NCI-H226 (cell line): Measurements from ENCODE around the gene AGAP9.
"Not testable (repeated sequence)": the region's sequence is repeated elsewhere in the genome, so short reads cannot be mapped to it uniquely, and the experiment has no call there.

ENCODE experiments used
- DNase-seq: peaks from one replicate; pipeline ENCODE4 v3.0.0-alpha.2; 2015

The AGAP9 gene

GRCh38 chr10:47523475-47523874 lies at the start of gene AGAP9:
TSS of gene AGAP9 (minus strand) at chr10:47523638. CDS start at chr10:47523526, 112 bp downstream.
- DNase-seq: not testable (repeated sequence)

DNA sequence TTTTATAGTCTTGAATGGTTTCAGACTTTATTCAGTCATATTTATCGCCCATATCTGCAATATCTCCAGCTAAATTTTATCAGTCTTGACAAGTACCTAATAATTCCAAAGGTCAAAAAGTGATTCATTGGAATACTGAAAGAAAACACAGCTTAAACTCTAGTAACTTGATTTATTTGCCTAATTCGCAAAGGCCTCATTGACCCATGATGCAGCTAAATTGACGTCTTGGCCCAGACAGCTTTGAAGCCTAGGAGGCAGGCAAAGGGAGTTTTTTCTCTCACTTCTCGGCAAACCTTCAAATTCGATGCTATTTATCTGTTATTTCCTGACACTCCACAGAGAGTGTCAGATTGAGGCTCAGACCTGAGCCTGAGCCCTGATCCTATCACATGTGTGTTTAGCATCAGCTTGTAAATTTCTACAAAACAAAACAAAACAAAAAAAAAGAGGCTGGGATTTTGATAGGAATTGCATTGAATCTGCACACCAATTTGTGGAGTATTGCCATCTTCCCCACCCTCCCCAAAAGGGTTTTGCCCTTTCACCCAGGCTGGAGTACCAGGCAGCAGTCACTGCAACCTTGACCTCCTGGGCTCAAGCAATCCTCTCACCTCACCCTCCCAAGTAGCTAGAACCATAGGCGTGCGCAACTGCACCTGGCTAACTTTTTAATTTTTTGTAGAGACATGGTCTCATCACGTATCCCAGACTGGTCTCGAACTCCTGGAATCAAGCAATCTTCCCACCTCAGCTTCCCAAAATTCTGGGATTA lies 47.9 kb upstream of the AGAP9 start:
- DNase-seq: not testable (repeated sequence)

DNA sequence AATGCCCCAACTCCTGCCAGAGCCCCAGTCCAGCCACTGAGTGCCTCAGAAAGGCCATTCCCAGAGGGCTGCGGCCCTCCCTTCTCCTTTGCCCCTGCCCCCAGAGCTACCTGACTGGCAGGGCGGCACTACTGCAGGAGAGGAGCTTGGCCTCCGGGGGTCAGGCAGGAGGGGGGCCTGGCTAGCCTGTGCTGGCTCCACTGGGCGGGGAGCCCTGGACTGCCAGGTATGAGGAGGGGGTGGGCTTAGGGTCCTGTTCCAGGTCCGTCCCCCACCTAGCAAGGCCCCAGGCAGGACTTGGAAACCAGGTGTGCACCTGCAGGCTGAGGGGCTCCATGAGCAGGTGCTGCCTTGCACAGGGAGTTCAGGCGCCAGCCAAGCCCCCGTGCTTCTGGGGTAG lies 43.3 kb upstream of the AGAP9 start:
- not testable (repeated sequence) for DNase-seq

DNA sequence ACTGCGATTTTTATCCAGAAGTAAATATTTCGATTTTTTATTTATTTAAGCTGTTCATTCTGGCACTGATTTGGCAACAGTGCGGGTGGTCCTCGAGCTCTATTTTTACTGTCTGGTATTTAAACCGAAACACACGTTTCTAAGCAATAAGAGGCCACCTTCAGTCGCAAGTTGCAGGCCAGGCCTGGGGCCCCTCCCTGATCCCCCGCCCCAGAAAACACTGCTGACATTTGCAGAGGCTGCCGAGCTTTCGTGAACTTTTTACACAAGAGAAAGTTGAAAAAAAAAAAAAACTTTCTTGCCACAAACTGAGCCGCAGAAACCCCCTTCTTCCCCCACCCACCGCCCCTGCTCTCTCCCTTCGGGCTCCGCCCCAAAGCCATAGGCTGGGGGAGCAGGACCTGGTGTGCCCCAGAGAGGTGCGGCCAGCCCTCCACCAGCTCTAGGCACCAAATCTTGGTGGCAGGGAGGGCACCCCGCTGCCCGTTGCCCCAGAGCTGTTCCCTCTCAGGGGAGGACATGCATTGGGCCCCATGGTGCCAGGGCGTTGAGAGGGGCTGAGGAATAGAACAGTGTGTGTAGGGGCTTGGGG lies 42.8 kb upstream of the AGAP9 start:
- DNase-seq: not testable (repeated sequence)

GRCh38 chr10:47565517-47565920 lies 42.1 kb upstream of the AGAP9 start:
- DNase-seq: not testable (repeated sequence)

- not testable (repeated sequence) for DNase-seq
These were observed 41.5 kb upstream of the AGAP9 start for GRCh38 chr10:47564953-47565352.

DNA sequence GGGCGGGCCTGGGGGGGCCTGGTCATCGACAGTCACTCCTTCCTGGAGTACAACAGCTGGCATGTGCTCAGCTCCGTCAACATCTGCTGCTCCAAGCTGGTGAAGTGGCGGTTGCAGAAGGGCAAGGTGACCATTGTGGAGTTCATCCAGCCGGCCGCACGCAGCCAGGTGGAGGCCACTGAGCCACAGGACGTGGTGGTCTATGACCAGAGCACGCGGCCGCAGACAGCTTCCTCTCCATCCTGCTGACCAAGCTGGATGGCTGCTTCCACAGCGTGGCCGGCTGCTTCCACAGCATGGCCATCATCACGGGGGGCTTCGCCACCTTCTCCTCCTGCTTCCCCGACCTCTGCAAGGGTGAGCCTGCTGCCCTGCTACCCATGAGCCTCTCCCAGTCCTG lies 40.9 kb upstream of the AGAP9 start:
- DNase-seq: not testable (repeated sequence)

DNA sequence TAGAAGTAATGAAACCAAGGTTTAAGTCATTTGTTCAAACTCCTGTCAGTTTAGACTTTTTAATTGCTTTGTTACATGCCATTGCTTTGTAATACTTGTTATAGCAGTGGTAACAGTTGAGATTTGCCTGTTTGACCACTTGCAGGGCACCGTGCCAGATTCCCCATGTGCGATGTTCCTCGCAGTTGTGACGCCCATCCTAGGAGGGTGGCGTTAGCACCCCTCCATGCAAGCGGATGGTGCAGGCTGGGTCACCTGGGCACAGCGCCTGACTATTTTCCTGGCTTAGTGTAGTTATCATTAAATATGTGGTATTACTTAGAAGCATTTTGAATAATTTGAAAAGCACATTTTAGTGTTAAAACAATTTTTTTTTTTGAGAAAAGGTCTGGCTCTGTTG lies 37.0 kb upstream of the AGAP9 start:
- DNase-seq: not testable (repeated sequence)

GRCh38 chr10:47559718-47560308 lies 36.4 kb upstream of the AGAP9 start:
- not testable (repeated sequence) for DNase-seq

- DNase-seq: not testable (repeated sequence)
These were observed 34.7 kb upstream of the AGAP9 start for GRCh38 chr10:47558109-47558508.

DNA sequence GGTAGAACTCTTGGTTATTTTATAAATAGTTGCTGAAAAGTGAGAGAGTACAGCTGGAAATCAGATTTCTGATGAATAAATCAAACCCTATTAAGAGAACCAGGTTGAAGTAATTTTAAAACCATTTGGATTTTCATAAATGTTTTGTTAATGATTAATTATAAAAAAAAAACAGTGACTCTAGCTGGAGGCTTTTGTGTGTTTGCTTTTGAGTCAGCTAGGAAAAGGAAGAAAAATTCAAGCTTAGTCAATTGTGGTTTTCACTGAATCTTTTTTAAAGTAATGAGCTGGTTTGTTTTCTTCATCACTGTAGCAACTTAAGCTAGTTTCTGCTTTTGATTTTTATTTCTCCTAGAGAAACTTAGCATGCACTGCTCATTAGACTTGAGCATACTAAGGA lies 34.2 kb upstream of the AGAP9 start:
- DNase-seq: not testable (repeated sequence)

DNA sequence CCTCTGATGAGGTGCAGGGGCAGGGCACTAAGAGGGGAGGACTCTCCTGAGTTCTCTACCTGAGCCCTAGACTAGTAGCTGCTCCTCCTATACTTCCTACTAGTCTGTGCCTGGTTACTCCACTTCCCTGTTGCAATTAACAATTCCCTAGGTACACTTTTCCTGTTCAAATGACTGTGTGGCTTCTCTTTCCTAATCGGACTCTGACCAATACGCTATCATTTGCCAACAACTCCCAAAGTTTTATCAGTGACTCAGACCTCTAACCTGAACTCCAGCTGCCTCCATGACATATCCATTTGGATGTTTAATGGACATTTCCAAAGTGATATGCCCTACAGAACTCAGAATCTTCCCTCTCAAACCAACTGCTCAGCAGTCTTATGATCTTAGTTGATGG lies 31.9 kb upstream of the AGAP9 start:
- DNase-seq: not testable (repeated sequence)

DNA sequence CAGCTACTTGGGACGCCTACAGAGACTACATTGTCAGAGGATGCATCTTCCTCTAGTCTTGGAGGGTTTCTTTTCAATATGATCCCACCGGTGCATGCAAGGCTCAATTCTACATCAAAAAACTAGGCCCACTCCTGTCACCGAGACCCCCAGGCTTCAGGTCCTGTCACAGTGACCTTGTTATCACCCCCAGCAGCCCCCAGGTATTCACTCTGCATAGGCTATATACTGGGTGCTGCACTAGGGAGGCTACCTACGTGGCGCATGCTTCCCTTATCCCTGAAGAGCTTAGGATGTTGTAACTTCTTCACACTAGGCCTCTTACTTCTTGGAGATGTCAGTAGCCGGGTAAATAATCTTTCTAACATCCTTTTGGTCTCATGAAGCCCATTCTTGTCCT lies 31.1 kb upstream of the AGAP9 start:
- not testable (repeated sequence) for DNase-seq

DNA sequence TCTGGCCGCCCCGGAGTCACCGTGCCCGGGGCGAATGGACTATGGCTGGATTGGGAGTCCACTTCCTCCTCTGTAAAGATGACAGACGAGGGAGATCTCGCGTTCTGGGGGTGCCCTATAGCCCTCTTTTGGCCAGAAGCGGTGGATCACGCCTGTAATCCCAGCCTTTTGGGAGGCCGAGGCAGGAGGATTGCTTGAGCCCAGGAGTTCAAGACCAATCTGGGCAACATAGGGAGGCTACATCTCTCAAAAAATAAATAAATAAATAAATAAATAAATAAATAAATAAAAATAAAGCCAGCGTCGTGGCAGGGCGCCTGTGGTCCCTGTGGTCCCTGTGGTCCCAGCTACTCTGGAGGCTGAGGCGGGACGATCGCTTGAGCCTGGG lies 30.4 kb upstream of the AGAP9 start:
- DNase-seq: peak; percentile 1

DNA sequence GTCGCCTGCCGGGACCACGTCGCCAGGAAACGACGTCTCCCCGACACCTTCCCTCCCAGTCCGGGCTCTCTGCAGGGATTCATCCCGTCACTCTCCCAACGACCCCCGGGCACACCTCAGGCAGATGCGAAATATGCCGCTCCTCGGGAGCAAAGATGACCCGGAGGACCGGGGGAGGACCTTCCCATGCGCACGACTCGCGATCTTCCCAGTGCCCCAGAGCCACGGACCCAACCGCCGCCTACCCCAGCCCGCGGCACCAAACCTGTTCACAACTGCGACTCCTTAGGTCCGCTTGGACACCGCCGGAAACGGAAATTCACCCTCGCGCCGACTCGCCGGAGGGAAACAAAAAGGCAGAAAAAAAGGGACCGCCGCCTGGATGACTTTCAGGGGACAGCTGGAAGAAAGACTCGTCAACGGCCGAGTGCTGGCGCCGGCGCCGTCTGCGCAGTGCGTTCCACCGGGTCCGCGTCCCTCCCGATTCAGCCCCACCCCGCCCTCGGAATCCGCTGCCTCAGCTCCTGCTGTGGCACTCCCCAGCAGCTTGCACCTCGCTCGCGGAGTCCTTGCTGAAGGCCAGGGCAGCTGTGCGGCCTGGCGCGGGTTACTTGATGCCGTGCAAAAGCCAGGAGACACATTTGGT lies 29.9 kb upstream of the AGAP9 start:
- DNase-seq: peak; percentile 80

DNA sequence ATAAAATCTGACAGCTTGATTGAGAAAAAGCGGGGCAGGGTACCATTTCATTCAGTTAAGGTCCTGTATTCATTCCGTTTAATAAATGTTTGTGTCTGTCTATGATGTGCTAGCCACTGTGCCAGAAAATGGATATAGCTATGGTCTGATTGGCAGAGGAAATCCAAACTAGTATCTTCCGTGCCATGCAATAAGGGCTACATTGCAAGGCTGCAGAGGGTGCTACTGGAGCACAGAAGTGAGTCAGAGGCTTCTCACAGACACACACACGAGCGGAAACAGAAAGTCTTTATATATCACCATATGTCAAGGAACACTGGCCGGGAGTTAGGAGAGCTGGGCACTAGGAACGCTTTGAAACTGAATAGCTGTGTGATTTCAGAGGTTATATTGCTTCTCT lies 29.3 kb upstream of the AGAP9 start:
- DNase-seq: peak; percentile 69

DNA sequence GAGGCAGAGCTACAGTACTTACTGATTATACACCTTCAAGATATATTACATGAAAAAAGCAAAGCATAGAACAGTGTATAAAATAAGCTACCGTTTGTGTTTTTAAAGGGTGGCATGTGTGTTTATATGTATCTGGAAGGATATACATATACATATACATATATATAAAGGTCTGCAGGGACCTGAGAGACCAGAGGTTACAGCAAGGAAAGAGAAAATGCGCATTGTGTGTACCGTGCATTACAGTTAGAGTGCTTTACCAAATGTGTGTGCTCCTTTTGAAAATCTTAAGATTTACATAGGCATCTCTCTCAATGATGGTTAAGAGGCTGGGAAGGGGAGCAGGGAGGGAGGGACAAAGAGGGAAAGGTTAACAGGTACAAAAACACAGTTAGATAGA lies 23.8 kb upstream of the AGAP9 start:
- not testable (repeated sequence) for DNase-seq

GRCh38 chr10:47536430-47536829 lies 13.0 kb upstream of the AGAP9 start:
- not testable (repeated sequence) for DNase-seq

GRCh38 chr10:47502313-47502712 lies 21.1 kb downstream of the AGAP9 start:
- not testable (repeated sequence) for DNase-seq

DNA sequence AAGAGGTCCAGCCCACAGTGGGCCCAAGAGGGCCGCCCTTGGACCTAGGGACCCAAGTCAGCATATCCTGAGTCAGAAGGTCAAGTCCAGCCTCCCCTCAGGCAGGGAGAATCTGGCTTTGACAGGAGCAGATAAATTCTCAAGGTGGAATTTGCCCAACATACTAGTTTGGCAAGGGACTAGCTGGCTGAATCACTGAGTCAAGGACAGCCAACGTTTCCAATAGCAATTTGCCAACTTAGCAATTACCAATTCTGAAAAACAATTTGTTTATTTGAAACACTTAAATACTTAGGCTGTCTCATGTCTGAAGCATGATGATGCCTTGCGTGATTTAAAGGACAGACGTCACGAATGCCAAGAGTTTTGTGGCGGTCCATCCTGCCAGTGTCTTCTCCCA lies 29.2 kb downstream of the AGAP9 start:
- not testable (repeated sequence) for DNase-seq

DNA sequence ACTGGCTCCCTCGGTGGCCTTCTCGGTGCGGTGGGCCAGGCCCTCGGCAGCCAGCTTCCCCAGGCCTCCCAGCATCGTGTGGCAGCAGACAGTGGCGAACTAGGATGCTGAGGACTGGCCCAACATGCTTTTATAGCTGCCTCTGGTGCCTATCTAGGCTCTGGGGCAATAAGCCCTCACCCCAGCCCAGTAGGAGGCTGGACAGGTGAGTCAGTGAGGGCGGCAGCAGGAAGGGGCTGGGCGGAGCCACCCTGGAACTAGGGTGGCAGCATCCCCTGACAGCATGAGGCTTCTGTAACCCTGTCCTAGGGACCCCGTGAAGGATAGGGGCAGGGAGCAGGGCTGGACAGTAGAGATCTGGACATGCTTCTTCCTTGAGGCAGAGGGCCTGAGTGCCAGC lies 31.8 kb downstream of the AGAP9 start, which contains the start of gene FAM25G:
Gene FAM25G (minus strand): TSS at position 101 of the 400 bp plus-strand sequence. CDS start 26 bp downstream, at position 75.
- DNase-seq: not testable (repeated sequence)

DNA sequence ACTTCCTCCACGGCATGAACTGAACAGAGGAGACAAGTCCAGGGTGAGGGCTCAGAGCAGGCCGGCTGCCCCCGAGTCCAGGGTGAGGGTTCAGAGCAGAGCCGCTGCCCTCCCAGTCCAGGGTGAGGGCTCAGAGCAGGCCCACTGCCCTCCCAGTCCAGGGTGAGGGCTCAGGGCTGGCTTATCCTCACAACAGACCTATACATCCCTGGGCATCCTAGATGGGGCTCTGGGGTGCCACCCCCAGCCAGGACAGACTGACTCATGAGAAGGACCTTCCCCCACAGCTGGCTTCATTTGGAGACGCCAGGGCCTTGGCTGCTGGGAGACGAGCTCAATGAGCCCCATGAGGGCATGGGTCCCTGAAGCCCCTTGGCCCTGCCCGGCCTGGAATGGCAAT lies 33.8 kb downstream of the AGAP9 start:
- DNase-seq: not testable (repeated sequence)

- peak; percentile 68 for DNase-seq
These were observed 37.5 kb downstream of the AGAP9 start for GRCh38 chr10:47485943-47486342.
